Fibroblast of pulmonary artery (primary cell): ENCODE results near the gene TMEM263.
"Not testable (repeated sequence)": the region's sequence is repeated elsewhere in the genome, so short reads cannot be mapped to it uniquely, and the experiment has no call there.

Experiments
- DNase-seq: peaks from one replicate; pipeline ENCODE4 v3.0.0-alpha.2; 2010; ENCODE audit warnings: low read depth
- H3K4me3 ChIP-seq: replicated peaks from 2 replicates; pipeline ENCODE4 v1.5.1; 2011; ENCODE audit warnings: low read depth, mild to moderate bottlenecking, control low read depth, low read length, moderate library complexity
- TF ChIP-seq, protein P1 (sequence below): IDR thresholded peaks from 2 replicates; pipeline ENCODE4 v1.5.1; 2011; ENCODE audit warnings: mild to moderate bottlenecking, control low read depth, low read length, inconsistent platforms; ENCODE audit errors: missing control alignments

TMEM263 gene

DNA sequence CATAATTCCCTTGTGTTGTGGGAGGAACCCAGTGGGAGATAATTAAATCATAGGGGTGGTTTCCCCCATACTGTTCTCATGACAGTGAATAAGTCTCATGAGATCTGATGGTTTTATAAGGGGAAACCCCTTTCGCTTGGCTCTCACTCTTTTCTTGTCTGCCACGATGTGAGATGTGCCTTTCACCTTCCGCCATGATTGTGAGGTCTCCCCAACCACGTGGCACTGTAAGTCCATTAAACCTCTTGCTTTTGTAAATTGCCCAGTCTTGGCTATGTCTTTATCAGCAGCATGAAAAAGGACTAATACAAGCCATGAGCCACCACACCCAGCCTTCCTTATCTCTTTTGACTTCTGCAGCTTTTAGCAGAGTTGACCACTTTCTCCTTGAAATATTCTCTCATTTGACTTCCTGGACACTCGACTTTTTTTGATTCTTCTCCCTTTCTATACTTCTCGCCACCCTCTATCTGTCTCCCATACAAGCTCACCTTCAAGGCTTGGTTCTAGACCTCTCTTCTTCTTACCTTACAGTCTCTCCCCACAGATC, 29.0 kb downstream of the TMEM263 start:
- no peak for DNase-seq
- TF ChIP-seq, protein P1, sequence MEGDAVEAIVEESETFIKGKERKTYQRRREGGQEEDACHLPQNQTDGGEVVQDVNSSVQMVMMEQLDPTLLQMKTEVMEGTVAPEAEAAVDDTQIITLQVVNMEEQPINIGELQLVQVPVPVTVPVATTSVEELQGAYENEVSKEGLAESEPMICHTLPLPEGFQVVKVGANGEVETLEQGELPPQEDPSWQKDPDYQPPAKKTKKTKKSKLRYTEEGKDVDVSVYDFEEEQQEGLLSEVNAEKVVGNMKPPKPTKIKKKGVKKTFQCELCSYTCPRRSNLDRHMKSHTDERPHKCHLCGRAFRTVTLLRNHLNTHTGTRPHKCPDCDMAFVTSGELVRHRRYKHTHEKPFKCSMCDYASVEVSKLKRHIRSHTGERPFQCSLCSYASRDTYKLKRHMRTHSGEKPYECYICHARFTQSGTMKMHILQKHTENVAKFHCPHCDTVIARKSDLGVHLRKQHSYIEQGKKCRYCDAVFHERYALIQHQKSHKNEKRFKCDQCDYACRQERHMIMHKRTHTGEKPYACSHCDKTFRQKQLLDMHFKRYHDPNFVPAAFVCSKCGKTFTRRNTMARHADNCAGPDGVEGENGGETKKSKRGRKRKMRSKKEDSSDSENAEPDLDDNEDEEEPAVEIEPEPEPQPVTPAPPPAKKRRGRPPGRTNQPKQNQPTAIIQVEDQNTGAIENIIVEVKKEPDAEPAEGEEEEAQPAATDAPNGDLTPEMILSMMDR = no peak
- H3K4me3 ChIP-seq = no peak overlapping the region

DNA sequence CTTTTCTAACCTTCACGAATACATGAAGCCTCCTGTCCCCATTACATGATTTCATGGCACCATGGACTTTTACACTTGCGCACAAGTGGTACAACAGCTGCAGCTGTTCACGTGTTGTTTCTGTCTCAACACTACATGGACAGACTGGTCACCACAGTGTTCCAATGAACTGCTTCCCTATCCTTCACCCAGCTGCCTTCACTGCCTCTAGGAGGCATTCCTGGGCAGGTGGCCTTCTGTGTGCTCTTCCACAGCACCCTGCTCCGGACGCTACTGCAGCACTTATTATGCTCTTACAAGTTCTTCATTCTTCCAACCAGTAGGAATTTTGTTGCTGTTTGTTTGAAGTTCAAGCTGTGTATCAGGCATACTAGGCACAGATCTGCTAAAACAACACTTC, 29.8 kb downstream of the TMEM263 start:
- H3K4me3 ChIP-seq = no peak overlapping the region
- TF ChIP-seq, protein P1 = no peak
- no peak for DNase-seq

DNA sequence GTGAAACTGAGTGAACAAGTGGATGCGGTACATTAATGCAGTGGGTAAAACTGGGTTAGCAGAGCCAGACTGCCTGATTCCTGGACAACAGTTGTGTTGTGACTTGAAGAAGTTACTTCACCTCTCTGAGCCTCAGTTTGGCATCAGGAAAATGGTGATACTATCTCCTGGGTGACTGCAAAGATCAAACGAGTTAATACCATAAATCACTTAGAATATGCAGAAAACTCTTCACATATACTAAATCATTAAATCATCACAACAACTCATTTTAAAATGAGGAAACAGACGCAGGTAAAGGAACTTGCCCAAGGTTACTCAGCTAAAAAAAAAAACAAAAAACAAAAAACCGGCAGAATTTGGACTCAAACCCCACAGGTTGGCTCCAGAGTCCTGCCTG, 30.4 kb downstream of the TMEM263 start:
- DNase-seq = no peak
- TF ChIP-seq, protein P1 = no peak

DNA sequence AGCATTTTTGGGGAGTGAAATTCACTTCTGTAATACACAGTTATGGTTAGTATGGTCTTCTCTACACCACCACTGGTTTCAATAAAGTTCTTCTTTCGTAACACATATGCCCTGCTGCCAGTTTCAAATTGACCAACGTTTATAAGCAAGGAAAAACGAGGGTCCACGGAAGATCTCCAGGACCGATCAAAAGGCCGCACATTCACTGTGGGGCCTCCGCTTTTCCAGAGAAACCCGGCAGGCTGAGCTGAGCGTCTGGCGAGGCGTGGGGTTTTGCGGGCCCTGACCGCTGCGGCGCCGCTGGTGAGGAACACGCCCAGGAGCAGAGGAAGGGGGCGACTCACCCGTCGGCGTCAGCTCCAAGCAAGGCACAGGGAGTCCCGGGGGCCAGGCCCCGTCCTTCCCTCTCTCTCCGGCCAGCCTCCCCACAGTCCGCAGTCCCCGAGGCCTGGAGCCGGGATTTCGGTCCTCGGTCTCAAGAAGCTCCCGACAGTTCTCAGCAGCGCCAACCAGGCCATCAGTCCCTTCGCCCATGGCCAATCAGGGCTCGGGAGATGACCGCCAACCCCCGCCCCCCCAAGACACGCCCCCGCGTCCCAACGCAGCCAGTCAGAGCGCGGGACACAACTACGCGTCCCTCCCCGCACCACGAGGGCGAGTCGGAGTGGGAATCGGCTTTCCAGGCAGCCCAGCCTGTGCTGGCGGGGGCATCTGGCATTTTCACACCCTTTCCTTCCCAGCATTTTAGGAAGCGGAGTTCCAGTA, 31.1 kb downstream of the TMEM263 start, which contains the start of gene MTERF2:
Gene MTERF2, minus strand, starts transcription at position 522 of the 765 bp plus-strand sequence. CDS start 8,432 bp downstream, outside the sequence.
- H3K4me3 ChIP-seq = peak within 1 kb of the TSS; percentile 76
- DNase-seq = peak; percentile 95
- TF ChIP-seq, protein P1 = no peak

More for the DNA sequence above, 30.4 kb downstream of the TMEM263 start:
- H3K4me3 ChIP-seq = peak overlapping the region; percentile 76

DNA sequence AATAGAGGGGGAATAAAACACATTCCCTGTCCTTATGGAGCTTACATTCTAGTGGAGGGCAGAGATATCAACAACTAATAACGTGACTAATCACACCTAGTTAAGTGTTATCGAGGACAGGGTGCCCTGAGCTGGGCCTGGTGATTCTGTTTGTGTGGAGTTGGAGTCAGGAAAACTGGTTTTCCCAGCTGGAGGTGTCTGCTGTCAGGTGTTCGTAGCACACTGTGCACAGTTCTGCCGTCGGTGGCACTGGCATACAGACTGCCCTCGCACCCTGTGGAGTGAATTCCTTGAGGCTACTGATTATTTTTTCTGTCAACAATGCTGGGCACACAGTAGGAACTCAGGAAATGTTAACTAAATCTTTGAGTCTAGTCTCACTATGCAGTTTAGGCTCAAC, 32.1 kb downstream of the TMEM263 start:
- no peak overlapping the region for H3K4me3 ChIP-seq
- no peak for DNase-seq
- TF ChIP-seq, protein P1 = no peak

DNA sequence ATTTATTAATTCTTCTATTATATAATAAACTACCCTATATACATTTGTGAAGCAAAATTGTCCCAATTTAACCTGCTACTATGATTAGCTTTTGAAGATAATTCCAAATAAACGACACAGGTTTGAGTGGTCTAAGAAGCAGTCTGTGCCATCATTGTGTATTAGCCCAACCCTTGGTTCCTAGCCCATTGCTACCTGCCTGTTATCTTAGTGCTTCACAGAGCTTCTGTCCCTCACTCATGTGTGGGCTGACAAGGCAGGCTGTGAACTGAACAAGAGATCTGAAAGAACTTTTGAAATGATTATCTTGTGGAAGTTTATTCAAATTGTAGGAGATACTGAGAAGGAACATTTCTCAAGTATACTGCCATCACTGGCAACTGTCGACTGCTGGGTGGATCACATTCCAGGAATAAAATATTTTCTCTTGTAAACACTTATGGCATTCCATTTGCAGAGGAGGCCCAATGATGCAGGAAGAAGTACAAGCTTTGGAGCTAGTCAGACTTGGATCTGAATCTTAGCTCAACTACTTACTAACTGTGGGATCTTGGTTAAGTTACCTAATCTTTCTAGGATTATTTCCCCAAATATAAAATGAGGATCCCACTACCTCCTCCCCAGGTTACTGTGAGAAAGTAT, 39.0 kb downstream of the TMEM263 start:
- H3K4me3 ChIP-seq = no peak overlapping the region
- DNase-seq = peak; percentile 57
- TF ChIP-seq, protein P1 = no peak

DNA sequence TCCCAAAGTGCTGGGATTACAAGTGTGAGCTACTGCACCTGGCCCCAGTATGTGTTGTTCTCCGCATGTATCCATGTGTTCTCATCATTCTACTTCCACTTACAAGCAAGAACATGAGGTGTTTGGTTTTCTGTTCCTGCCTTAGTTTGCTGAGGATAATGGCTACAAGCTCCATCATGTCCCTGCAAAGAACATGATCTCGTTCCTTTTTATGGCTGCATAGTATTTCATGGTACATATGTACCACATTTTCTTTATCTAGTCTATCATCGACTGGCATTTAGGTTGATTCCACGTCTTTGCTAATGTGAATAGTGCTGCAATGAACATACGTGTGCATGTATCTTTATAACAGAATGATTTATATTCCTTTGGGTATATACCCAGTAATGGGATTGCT, 40.4 kb downstream of the TMEM263 start:
- not testable (repeated sequence) for DNase-seq, H3K4me3 ChIP-seq
